AG09309 (cell line): ENCODE measurements around the gene CXCL10.
A peak's percentile ranks its signal among the peaks of the same experiment; 100 is the strongest.

Experiments used
- DNase-seq: peaks from one replicate; pipeline ENCODE4 v3.0.0-alpha.2; 2010; ENCODE audit warnings: low read depth
- H3K4me3 ChIP-seq: 2 replicates; pipeline ENCODE4 v1.5.1; 2011; ENCODE audit warnings: mild to moderate bottlenecking, low read depth, low read length, moderate library complexity; ENCODE audit not compliant: control insufficient read depth
- CTCF ChIP-seq: IDR thresholded peaks from 2 replicates; pipeline ENCODE4 v1.5.1; 2011; ENCODE audit warnings: mild to moderate bottlenecking, low read depth, low read length, inconsistent platforms; ENCODE audit not compliant: insufficient read depth, control insufficient read depth; ENCODE audit errors: missing control alignments

CXCL10 gene

GRCh38 chr4:76012388-76012801 lies 10.9 kb downstream of the CXCL10 start:
- no peak for DNase-seq
- TF ChIP-seq CTCF = no peak

GRCh38 chr4:76011700-76012387 lies 11.5 kb downstream of the CXCL10 start:
- TF ChIP-seq CTCF = no peak
- DNase-seq = peak; percentile 11
- no peak overlapping the region for H3K4me3 ChIP-seq

More at GRCh38 chr4:76012388-76012801, 10.9 kb downstream of the CXCL10 start:
- no peak overlapping the region for H3K4me3 ChIP-seq

GRCh38 chr4:76011018-76011670 lies 12.2 kb downstream of the CXCL10 start:
- DNase-seq = no peak
- H3K4me3 ChIP-seq = no peak overlapping the region
- no peak for TF ChIP-seq CTCF

- DNase-seq = no peak
- TF ChIP-seq CTCF = no peak
- H3K4me3 ChIP-seq = no peak overlapping the region
Observed at GRCh38 chr4:76010576-76010975, 12.7 kb downstream of the CXCL10 start.

- DNase-seq = no peak
- no peak overlapping the region for H3K4me3 ChIP-seq
- no peak for TF ChIP-seq CTCF
Observed at GRCh38 chr4:76009311-76009710, 14.0 kb downstream of the CXCL10 start.

- H3K4me3 ChIP-seq = no peak within 1 kb of the TSS
- no peak for TF ChIP-seq CTCF
- DNase-seq = no peak
Observed at GRCh38 chr4:76007089-76007862, 16.0 kb downstream of the CXCL10 start, which contains the start of gene CXCL9. CXCL9 (minus strand) TSS chr4:76007509; CDS start chr4:76007449, 60 bp downstream.
